SK-N-SH (cell line): ENCODE data around the gene ITIH5. TPM values are rescaled to one million over a fixed set of nuclear protein-coding genes. Genes with fewer than 3 reads are reported as not detected.

Experiments
- CTCF ChIA-PET: fragments of 300-600, 350-600 bp; formaldehyde crosslinking; extraction: SDS; loops from one replicate; lab custom pipeline; 2021; lab: Yijun Ruan, JAX
- POLR2A ChIA-PET: fragments of 350-600 bp; sonication (Branson Sonifier 250); formaldehyde crosslinking; extraction: SDS; loops from one replicate; lab custom pipeline; 2020; ENCODE audit warnings: antibody characterized with exemption, inconsistent platforms; lab: Yijun Ruan, JAX
- DNase-seq: peaks from one replicate; pipeline ENCODE4 v3.0.0; 2012
- H2AFZ ChIP-seq: fragments of 200-600 bp; sonication (generic); 2 replicates; pipeline ENCODE4 v1.8.1; 2016; ENCODE audit warnings: antibody characterized with exemption, mild to moderate bottlenecking, low read depth
- H3F3A ChIP-seq: fragments of 200-600 bp; sonication (generic); replicated peaks from 2 replicates; pipeline ENCODE3; 2016; ENCODE audit warnings: antibody characterized with exemption, mild to moderate bottlenecking; ENCODE audit not compliant: insufficient read depth
- H3K27ac ChIP-seq, 2 experiments: fragments of 200-500 bp in 1 of 2; fragments of 200-600 bp in 1 of 2; sonication (Bioruptor generic) in 1 of 2; sonication (generic), shearing (Covaris generic) in 1 of 2; 2 replicates each; pipeline versions ENCODE4 v1.5.1 to v1.6.1; 2014 to 2016; ENCODE audit warnings: low read depth in 2 of 2, inconsistent platforms in 1 of 2, low read length in 1 of 2, mild to moderate bottlenecking in 1 of 2, mixed read lengths in 1 of 2
- H3K27me3 ChIP-seq: fragments of 200-600 bp; sonication (generic), shearing (Covaris generic); 2 replicates; pipeline ENCODE4 v1.6.1; 2016; ENCODE audit warnings: mixed run types; ENCODE audit not compliant: insufficient read depth
- H3K36me3 ChIP-seq, 2 experiments: fragments of 200-500 bp in 1 of 2; fragments of 200-600 bp in 1 of 2; sonication (Bioruptor generic) in 1 of 2; sonication (generic) in 1 of 2; replicated peaks in 1 of 2; 2 replicates each; pipeline versions ENCODE3 to v1.5.1; 2014 to 2016; ENCODE audit warnings: low read length in 1 of 2, mild to moderate bottlenecking in 1 of 2; ENCODE audit not compliant: insufficient read depth in 2 of 2, control insufficient read depth in 1 of 2
- H3K4me1 ChIP-seq, 2 experiments: fragments of 200-500 bp in 1 of 2; fragments of 200-600 bp in 1 of 2; sonication (Bioruptor generic) in 1 of 2; sonication (generic), shearing (Covaris generic) in 1 of 2; 2 replicates each; pipeline versions ENCODE4 v1.5.1 to v1.6.1; 2014 to 2016; ENCODE audit warnings: low read depth in 1 of 2, low read length in 1 of 2, mixed run types in 1 of 2; ENCODE audit not compliant: insufficient read depth in 2 of 2, control insufficient read depth in 1 of 2
- H3K4me2 ChIP-seq: fragments of 200-600 bp; sonication (generic), shearing (Covaris generic); 2 replicates; pipeline ENCODE4 v1.6.1; 2017; ENCODE audit warnings: mixed run types
- H3K4me3 ChIP-seq, 2 experiments: fragments of 200-500 bp in 1 of 2; fragments of 200-600 bp in 1 of 2; sonication (Bioruptor generic) in 1 of 2; sonication (generic), shearing (Covaris generic) in 1 of 2; 2 replicates each; pipeline versions ENCODE4 v1.5.1 to v1.8.1; 2014 to 2016; ENCODE audit warnings: low read depth in 2 of 2, inconsistent platforms in 1 of 2, low read length in 1 of 2, mild to moderate bottlenecking in 1 of 2, mixed read lengths in 1 of 2, moderate library complexity in 1 of 2
- H3K79me2 ChIP-seq: fragments of 200-600 bp; sonication (generic); 2 replicates; pipeline ENCODE4 v1.8.1; 2017; ENCODE audit warnings: mild to moderate bottlenecking; ENCODE audit not compliant: insufficient read depth
- H3K9ac ChIP-seq: fragments of 200-600 bp; sonication (generic); 2 replicates; pipeline ENCODE4 v1.6.1; 2017; ENCODE audit warnings: mixed run types
- H3K9me2 ChIP-seq: fragments of 200-600 bp; sonication (generic); 2 replicates; pipeline ENCODE4 v1.6.1; 2017; ENCODE audit warnings: mixed run types
- H3K9me3 ChIP-seq: fragments of 200-600 bp; sonication (generic); 2 replicates; pipeline ENCODE4 v1.6.1; 2017; ENCODE audit warnings: mixed run types, mild to moderate bottlenecking, moderate library complexity
- H4K20me1 ChIP-seq: fragments of 200-600 bp; sonication (generic); 2 replicates; pipeline ENCODE4 v1.6.1; 2017; ENCODE audit warnings: mild to moderate bottlenecking, mixed run types; ENCODE audit not compliant: insufficient read depth
- FOSL2 ChIP-seq: IDR thresholded peaks from 2 replicates; pipeline ENCODE4 v1.4.0; 2012; ENCODE audit warnings: low read depth, mild to moderate bottlenecking, moderate library complexity, borderline replicate concordance
- GABPA ChIP-seq: IDR thresholded peaks from 2 replicates; pipeline ENCODE4 v1.4.0; 2012; ENCODE audit warnings: low read depth, mild to moderate bottlenecking
- MAX ChIP-seq: IDR thresholded peaks from 2 replicates; pipeline ENCODE4 v1.4.0; 2012; ENCODE audit warnings: low read depth
- PBX3 ChIP-seq: IDR thresholded peaks from 2 replicates; pipeline ENCODE4; 2012
- RFX5 ChIP-seq: IDR thresholded peaks from 2 replicates; pipeline ENCODE4 v1.6.1; 2012; ENCODE audit warnings: mild to moderate bottlenecking, improper control_type of control experiment, low read length
- RXRA ChIP-seq: IDR thresholded peaks from 2 replicates; pipeline ENCODE4 v1.4.0; 2012; ENCODE audit warnings: low read depth, mild to moderate bottlenecking, borderline replicate concordance
- SIN3A ChIP-seq: IDR thresholded peaks from 2 replicates; pipeline ENCODE4 v1.6.1; 2012; ENCODE audit warnings: low read depth, mild to moderate bottlenecking, low read length, moderate library complexity, borderline replicate concordance
- SMC3 ChIP-seq: IDR thresholded peaks from 2 replicates; pipeline ENCODE4 v1.6.1; 2012; ENCODE audit warnings: low read depth, low read length, improper control_type of control experiment
- TAF1 ChIP-seq: IDR thresholded peaks from 2 replicates; pipeline ENCODE4 v1.6.1; 2012; ENCODE audit warnings: low read depth, mild to moderate bottlenecking, low read length, moderate library complexity, borderline replicate concordance
- YY1 ChIP-seq: IDR thresholded peaks from 2 replicates; pipeline ENCODE4 v1.4.0; 2012; ENCODE audit warnings: low read depth, mild to moderate bottlenecking
- ZBTB33 ChIP-seq: IDR thresholded peaks from 2 replicates; pipeline ENCODE4 v1.4.0; 2012; ENCODE audit warnings: low read depth, borderline replicate concordance
- WGBS: methylation state at CpG from one replicate; pipeline ENCODE4 v1.1.6; 2017; ENCODE audit warnings: low lambda C conversion rate; 5-methylcytosine and 5-hydroxymethylcytosine counted together
- polyA plus RNA-seq, 3 experiments: library from polyadenylated mRNA; depleted of rRNA; stranded (reverse); fragments of >200 nt; gene quantifications; 2 replicates each; pipeline ENCODE4 v1.2.3, GENCODE V29; 2012
- TF ChIP-seq, protein P1 (sequence below): fragments of 150-350 bp; IDR thresholded peaks from 2 replicates; pipeline ENCODE4 v1.6.1; 2017; ENCODE audit warnings: antibody characterized with exemption, low read length, low read depth, borderline replicate concordance
- TF ChIP-seq, protein P2 (sequence below): fragments of 150-350 bp; IDR thresholded peaks from 2 replicates; pipeline ENCODE4 v1.6.1; 2016; ENCODE audit warnings: mild to moderate bottlenecking, low read depth, low read length

ITIH5 gene
- polyA plus RNA-seq, 1 of the 3 experiments (the other 2 are of a cell fraction) = 0.07 TPM

DNA sequence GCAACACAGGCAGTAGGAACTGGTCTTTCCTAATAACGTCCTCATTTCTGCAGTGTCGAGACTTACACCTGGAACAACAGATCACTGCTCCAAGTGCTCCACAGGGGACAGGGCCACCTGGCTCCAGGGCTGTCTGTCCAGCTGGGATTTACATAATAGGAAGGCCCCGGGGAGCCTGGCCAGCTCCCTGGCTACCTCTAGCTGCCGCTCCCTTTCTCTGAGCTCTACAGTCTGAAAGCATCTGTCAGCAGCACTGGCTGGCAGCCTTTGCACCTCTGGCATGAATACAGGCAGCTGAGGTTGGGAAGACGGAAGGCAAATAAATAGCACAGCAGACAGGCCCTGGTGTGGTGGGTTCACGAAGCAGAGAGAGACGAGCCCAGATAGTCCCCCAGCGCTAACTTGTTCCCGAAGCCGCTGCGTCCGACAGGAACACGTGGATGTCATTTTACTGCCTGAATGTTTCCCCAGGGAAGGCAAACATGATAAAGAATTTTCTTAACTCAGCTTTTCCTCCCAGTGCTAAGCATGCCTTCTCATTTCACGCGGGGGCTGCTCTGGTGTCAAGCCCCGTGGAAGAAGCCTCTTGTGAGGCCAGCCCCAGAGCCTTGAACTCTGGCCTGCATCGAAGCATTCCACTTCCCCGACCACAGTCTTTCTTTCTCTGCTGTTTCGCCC, 105.4 kb downstream of the ITIH5 start:
- Histone ChIP-seq H4K20me1 (no peaks in the 10 kb centered on the region), H3K27me3 (no peaks in the 10 kb centered on the region), H3K79me2 (no peaks in the 10 kb centered on the region), H3K4me1 (no peaks in the 10 kb centered on the region; a peak in 1 of 4 replicates), H3K9me3 (no peaks in the 10 kb centered on the region), H3K4me2 (no peak overlapping the region), H3K27ac (no peak overlapping the region), H3F3A (no peaks in the 10 kb centered on the region), H3K36me3 (no peaks in the 10 kb centered on the region), H2AFZ (no peak overlapping the region), H3K4me3 (no peak overlapping the region), H3K9me2 (no peaks in the 10 kb centered on the region), H3K9ac (no peak overlapping the region)
- TF ChIP-seq RXRA (no peak), ZBTB33 (no peak), SMC3 (no peak), YY1 (no peak), MAX (no peak), TAF1 (no peak), PBX3 (no peak), FOSL2 (no peak), RFX5 (no peak), GABPA (no peak), SIN3A (no peak)
- TF ChIP-seq, protein P1, sequence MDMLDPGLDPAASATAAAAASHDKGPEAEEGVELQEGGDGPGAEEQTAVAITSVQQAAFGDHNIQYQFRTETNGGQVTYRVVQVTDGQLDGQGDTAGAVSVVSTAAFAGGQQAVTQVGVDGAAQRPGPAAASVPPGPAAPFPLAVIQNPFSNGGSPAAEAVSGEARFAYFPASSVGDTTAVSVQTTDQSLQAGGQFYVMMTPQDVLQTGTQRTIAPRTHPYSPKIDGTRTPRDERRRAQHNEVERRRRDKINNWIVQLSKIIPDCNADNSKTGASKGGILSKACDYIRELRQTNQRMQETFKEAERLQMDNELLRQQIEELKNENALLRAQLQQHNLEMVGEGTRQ = no peak
- TF ChIP-seq, protein P2, sequence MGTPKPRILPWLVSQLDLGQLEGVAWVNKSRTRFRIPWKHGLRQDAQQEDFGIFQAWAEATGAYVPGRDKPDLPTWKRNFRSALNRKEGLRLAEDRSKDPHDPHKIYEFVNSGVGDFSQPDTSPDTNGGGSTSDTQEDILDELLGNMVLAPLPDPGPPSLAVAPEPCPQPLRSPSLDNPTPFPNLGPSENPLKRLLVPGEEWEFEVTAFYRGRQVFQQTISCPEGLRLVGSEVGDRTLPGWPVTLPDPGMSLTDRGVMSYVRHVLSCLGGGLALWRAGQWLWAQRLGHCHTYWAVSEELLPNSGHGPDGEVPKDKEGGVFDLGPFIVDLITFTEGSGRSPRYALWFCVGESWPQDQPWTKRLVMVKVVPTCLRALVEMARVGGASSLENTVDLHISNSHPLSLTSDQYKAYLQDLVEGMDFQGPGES = no peak
- ChIA-PET CTCF (interaction anchor here (3.9 kb wide), 1 partner anchor 126 kb away, joined by 18 read pairs; no protein-coding TSS in a partner anchor), POLR2A (no interaction called here)
- no peak for DNase-seq
- WGBS = 52% methylated on average over 17 of the region's 19 CpGs
